CD4-positive, alpha-beta T cell (primary cell): ENCODE results near the gene PPP2R2C. TPM values are rescaled to one million over a fixed set of nuclear protein-coding genes. Genes with fewer than 3 reads are reported as not detected.

Source experiments
- ATAC-seq: fragments of 200-7000 bp; cut with Tn5 transposase; one replicate; pipeline ENCODE4 v1.10.0; 2022; ENCODE audit warnings: mild to moderate bottlenecking; ENCODE audit not compliant: poor library complexity
- CTCF ChIA-PET: fragments of 350-600 bp; sonication (Branson Sonifier 250); formaldehyde crosslinking; loops from one replicate; lab custom pipeline; 2021; ENCODE audit warnings: antibody characterized with exemption, inconsistent platforms; lab: Charles Lee
- POLR2A ChIA-PET: fragments of 350-600 bp; sonication (Branson Sonifier 250); formaldehyde crosslinking; loops from one replicate; lab custom pipeline; 2021; ENCODE audit warnings: antibody characterized with exemption, inconsistent platforms; lab: Charles Lee
- DNase-seq, 14 experiments: peaks; one replicate each; pipeline ENCODE4 v3.0.0-alpha.2; 2013 to 2020; ENCODE audit warnings: mixed read lengths in 2 of 14
- H3K27ac ChIP-seq, 2 donors: one replicate each; pipeline versions ENCODE4 v1.5.1 to v1.7.0; 2013; ENCODE audit warnings: low read length in 2 of 2, low read depth in 1 of 2, mild to moderate bottlenecking in 1 of 2
- H3K27me3 ChIP-seq, 2 experiments: 1 replicate in 1 of 2; 2 replicates in 1 of 2; pipeline versions ENCODE4 v1.6.1 to v1.7.0; 2013; ENCODE audit warnings: low read length in 2 of 2, control low read depth in 1 of 2, mild to moderate bottlenecking in 1 of 2, moderate library complexity in 1 of 2; ENCODE audit not compliant: insufficient read depth in 2 of 2, control insufficient read depth in 1 of 2
- H3K36me3 ChIP-seq: one replicate; pipeline ENCODE4 v1.6.1; 2013; ENCODE audit warnings: low read length, control low read depth; ENCODE audit not compliant: insufficient read depth
- H3K4me1 ChIP-seq: one replicate; pipeline ENCODE4 v1.6.1; 2013; ENCODE audit warnings: low read length, control low read depth; ENCODE audit not compliant: insufficient read depth
- H3K4me3 ChIP-seq: one replicate; pipeline ENCODE4 v1.5.1; 2013; ENCODE audit warnings: mild to moderate bottlenecking, low read length, moderate library complexity
- H3K9me3 ChIP-seq, 2 experiments: 1 replicate in 1 of 2; 2 replicates in 1 of 2; pipeline versions ENCODE4 v1.6.1 to v1.7.0; 2013; ENCODE audit warnings: low read length in 2 of 2, mild to moderate bottlenecking in 2 of 2, control low read depth in 1 of 2, moderate library complexity in 1 of 2; ENCODE audit not compliant: control insufficient read depth in 1 of 2, insufficient read depth in 1 of 2
- H3K27ac Mint-ChIP-seq: one replicate; pipeline ENCODE4 v1.8.0; 2020; ENCODE audit warnings: mixed read lengths
- H3K27me3 Mint-ChIP-seq: one replicate; pipeline ENCODE4 v1.8.0; 2021; ENCODE audit warnings: mixed read lengths
- H3K36me3 Mint-ChIP-seq: one replicate; pipeline ENCODE4 v1.8.0; 2021; ENCODE audit warnings: low read depth, mixed read lengths
- H3K4me1 Mint-ChIP-seq: one replicate; pipeline ENCODE4 v1.8.0; 2021; ENCODE audit warnings: low read depth, mixed read lengths
- H3K4me3 Mint-ChIP-seq: one replicate; pipeline ENCODE4 v1.8.0; 2020; ENCODE audit warnings: mild to moderate bottlenecking, mixed read lengths
- H3K9me3 Mint-ChIP-seq: one replicate; pipeline ENCODE4 v1.8.0; 2020; ENCODE audit warnings: mixed read lengths
- intact Hi-C, 2 experiments: fragments of 100-400 bp; cut with DNase I in 1 of 2; cut with micrococcal nuclease in 1 of 2; formaldehyde crosslinking; loops; one replicate each; pipeline versions ENCODE4 v1.15.1 to v1.9.0; 2023 to 2025; cut with DNase I, micrococcal nuclease
- total RNA-seq, 174 experiments: library from RNA in 2 of 174; stranded (reverse) in 2 of 174; gene quantifications; one replicate each; pipeline ENCODE4 v1.2.3 and lab custom pipeline; 2021 to 2026
- TF ChIP-seq, protein P1 (sequence below): fragments of 200-600 bp; IDR thresholded peaks from one replicate; pipeline ENCODE4 v1.8.0; 2022; ENCODE audit warnings: antibody characterized with exemption, mild to moderate bottlenecking

The PPP2R2C gene
- total RNA-seq, 2 experiments from 2014 or later: not detected

DNA sequence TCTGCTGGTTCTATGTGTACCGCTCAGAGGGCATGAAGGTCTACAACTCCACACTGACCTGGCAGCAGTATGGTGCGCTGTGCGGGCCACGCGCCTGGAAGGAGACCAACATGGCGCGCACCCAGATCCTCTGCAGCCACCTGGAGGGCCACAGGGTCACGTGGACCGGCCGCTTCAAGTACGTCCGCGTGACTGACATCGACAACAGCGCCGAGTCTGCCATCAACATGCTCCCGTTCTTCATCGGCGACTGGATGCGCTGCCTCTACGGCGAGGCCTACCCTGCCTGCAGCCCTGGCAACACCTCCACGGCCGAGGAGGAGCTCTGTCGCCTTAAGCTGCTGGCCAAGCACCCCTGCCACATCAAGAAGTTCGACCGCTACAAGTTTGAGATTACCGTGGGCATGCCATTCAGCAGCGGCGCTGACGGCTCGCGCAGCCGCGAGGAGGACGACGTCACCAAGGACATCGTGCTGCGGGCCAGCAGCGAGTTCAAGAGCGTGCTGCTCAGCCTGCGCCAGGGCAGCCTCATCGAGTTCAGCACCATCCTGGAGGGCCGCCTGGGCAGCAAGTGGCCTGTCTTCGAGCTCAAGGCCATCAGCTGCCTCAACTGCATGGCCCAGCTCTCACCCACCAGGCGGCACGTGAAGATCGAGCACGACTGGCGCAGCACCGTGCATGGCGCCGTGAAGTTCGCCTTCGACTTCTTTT, 170.5 kb downstream of the PPP2R2C start:
- no peaks in the 10 kb centered on the region for H3K9me3 Mint-ChIP-seq
- intact Hi-C loops: no loop called here
- H3K27me3 Mint-ChIP-seq: peaks cover 12% of the 10 kb centered on the region
- no peak overlapping the region for H3K4me3 Mint-ChIP-seq
- TF ChIP-seq, protein P1, sequence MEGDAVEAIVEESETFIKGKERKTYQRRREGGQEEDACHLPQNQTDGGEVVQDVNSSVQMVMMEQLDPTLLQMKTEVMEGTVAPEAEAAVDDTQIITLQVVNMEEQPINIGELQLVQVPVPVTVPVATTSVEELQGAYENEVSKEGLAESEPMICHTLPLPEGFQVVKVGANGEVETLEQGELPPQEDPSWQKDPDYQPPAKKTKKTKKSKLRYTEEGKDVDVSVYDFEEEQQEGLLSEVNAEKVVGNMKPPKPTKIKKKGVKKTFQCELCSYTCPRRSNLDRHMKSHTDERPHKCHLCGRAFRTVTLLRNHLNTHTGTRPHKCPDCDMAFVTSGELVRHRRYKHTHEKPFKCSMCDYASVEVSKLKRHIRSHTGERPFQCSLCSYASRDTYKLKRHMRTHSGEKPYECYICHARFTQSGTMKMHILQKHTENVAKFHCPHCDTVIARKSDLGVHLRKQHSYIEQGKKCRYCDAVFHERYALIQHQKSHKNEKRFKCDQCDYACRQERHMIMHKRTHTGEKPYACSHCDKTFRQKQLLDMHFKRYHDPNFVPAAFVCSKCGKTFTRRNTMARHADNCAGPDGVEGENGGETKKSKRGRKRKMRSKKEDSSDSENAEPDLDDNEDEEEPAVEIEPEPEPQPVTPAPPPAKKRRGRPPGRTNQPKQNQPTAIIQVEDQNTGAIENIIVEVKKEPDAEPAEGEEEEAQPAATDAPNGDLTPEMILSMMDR: no peak
- Histone ChIP-seq H3K9me3 (peaks cover 0 to 5% of the 10 kb centered on the region in 2 experiments), H3K27ac (no peak overlapping the region), H3K4me3 (no peak overlapping the region), H3K36me3 (peaks cover 5% of the 10 kb centered on the region), H3K27me3 (peaks cover 0 to 4% of the 10 kb centered on the region in 2 experiments), H3K4me1 (no peaks in the 10 kb centered on the region)
- H3K4me1 Mint-ChIP-seq: no peaks in the 10 kb centered on the region
- no peak overlapping the region for H3K27ac Mint-ChIP-seq
- ATAC-seq (no peak), DNase-seq (no peak)
- ChIA-PET CTCF (no interaction called here), POLR2A (no interaction called here)
- H3K36me3 Mint-ChIP-seq: peaks cover 12% of the 10 kb centered on the region

GRCh38 chr4:6301051-6301731, 171.2 kb downstream of the PPP2R2C start:
- Mint-ChIP-seq H3K4me1 (no peaks in the 10 kb centered on the region), H3K27me3 (peaks cover 6% of the 10 kb centered on the region), H3K9me3 (no peaks in the 10 kb centered on the region), H3K27ac (no peak overlapping the region), H3K4me3 (no peak overlapping the region), H3K36me3 (peaks cover 12% of the 10 kb centered on the region)
- Histone ChIP-seq H3K27ac (no peak overlapping the region), H3K9me3 (peaks cover 0 to 5% of the 10 kb centered on the region in 2 experiments), H3K27me3 (peaks cover 0 to 3% of the 10 kb centered on the region in 2 experiments), H3K4me3 (no peak overlapping the region), H3K4me1 (no peaks in the 10 kb centered on the region), H3K36me3 (peaks cover 5% of the 10 kb centered on the region)
- no peak for DNase-seq
- intact Hi-C loops: no loop called here
- ATAC-seq: no peak
- CTCF ChIA-PET: no interaction called here
- TF ChIP-seq, protein P1: no peak
- POLR2A ChIA-PET: no interaction called here

DNA sequence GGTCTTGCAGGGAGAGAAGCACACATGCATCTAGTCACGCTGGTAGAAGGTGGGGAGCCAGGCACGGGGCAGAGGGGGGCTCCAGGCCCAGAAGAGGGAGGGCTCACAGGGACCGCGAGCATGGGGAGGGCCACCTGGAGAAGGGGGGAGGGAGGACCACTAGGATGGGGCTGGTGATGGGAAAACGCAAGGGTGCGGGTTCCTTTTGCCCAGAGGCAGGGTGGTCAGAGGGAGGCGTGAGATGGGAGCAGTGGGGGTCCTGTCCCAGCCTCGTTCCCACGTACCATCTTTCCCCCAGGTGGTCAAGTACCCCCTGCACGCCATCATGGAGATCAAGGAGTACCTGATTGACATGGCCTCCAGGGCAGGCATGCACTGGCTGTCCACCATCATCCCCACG, 172.1 kb downstream of the PPP2R2C start:
- no peaks in the 10 kb centered on the region for H3K4me1 Mint-ChIP-seq
- peaks cover 1% of the 10 kb centered on the region for H3K27me3 Mint-ChIP-seq
- DNase-seq (no peak), ATAC-seq (no peak)
- TF ChIP-seq, protein P1: no peak
- no peaks in the 10 kb centered on the region for H3K9me3 Mint-ChIP-seq
- no peak overlapping the region for H3K4me3 Mint-ChIP-seq
- no peak overlapping the region for H3K4me3 ChIP-seq
- intact Hi-C loops: no loop called here
- H3K27ac ChIP-seq: no peak overlapping the region
- H3K4me1 ChIP-seq: no peaks in the 10 kb centered on the region
- ChIA-PET POLR2A (no interaction called here), CTCF (no interaction called here)
- H3K27ac Mint-ChIP-seq: no peak overlapping the region
- no peaks in the 10 kb centered on the region for H3K27me3 ChIP-seq
- H3K9me3 ChIP-seq: peaks cover 0 to 5% of the 10 kb centered on the region in 2 experiments
- H3K36me3 Mint-ChIP-seq: peaks cover 14% of the 10 kb centered on the region
- peaks cover 7% of the 10 kb centered on the region for H3K36me3 ChIP-seq
